Sigmoid colon (tissue), 7 donors: ENCODE data around the gene SMAD3. TPM values are rescaled to one million over a fixed set of nuclear protein-coding genes. Genes with fewer than 3 reads are reported as not detected.

Source experiments
- DNase-seq: peaks from one replicate; pipeline ENCODE4 v3.0.0-alpha.2; 2019
- H3K27ac ChIP-seq, 4 donors: fragments of 200-600 bp; sonication (generic); one replicate each; pipeline ENCODE4 v1.5.1; 2016 to 2019; ENCODE audit warnings: mild to moderate bottlenecking in 1 of 4
- H3K27me3 ChIP-seq, 3 donors: fragments of 200-600 bp; sonication (generic); one replicate each; pipeline ENCODE4 v1.5.1; 2019; ENCODE audit warnings: mild to moderate bottlenecking in 1 of 3
- H3K36me3 ChIP-seq, 4 donors: fragments of 200-600 bp; sonication (generic); one replicate each; pipeline ENCODE4 v1.5.1; 2016 to 2019
- H3K4me1 ChIP-seq, 4 donors: fragments of 200-600 bp; sonication (generic); one replicate each; pipeline ENCODE4 v1.5.1; 2017 to 2019
- H3K4me3 ChIP-seq, 4 donors: fragments of 200-600 bp; sonication (generic); one replicate each; pipeline ENCODE4 v1.5.1; 2017 to 2019; ENCODE audit warnings: mild to moderate bottlenecking in 2 of 4, moderate library complexity in 1 of 4
- H3K9me3 ChIP-seq, 4 donors: fragments of 200-600 bp in 3 of 4; sonication (generic) in 3 of 4; one replicate each; pipeline versions ENCODE4 v1.5.1 to v1.6.1; 2013 to 2019
- EP300 ChIP-seq, 4 donors: sonication (generic); formaldehyde crosslinking; IDR thresholded peaks; one replicate each; pipeline ENCODE4 v1.6.1; 2017; ENCODE audit warnings: antibody characterized with exemption in 4 of 4
- POLR2A ChIP-seq, 2 donors: fragments of 450-650 bp; IDR thresholded peaks; one replicate each; pipeline ENCODE4 v1.6.1; 2016; ENCODE audit warnings: antibody characterized with exemption in 2 of 2, mild to moderate bottlenecking in 2 of 2, moderate library complexity in 2 of 2
- POLR2AphosphoS5 ChIP-seq, 4 donors: sonication (generic); formaldehyde crosslinking; IDR thresholded peaks; one replicate each; pipeline ENCODE4 v1.6.1; 2017; ENCODE audit warnings: antibody characterized with exemption in 4 of 4
- WGBS, 2 donors: extraction: QIAGEN DNeasy Blood & Tissue Kit; methylation state at CpG; one replicate each; pipeline ENCODE4 v1.1.7; 2013; 5-methylcytosine and 5-hydroxymethylcytosine counted together
- intact Hi-C: fragments of 100-400 bp; cut with DNase I; formaldehyde crosslinking; loops from one replicate; pipeline ENCODE4 v1.15.1; 2023
- polyA plus RNA-seq, 3 donors: library from polyadenylated mRNA; stranded (reverse); fragments of 200-250 nt; gene quantifications; one replicate each; pipeline ENCODE4 v1.2.3, GENCODE V29; 2013
- total RNA-seq, 4 donors: library from RNA; depleted of rRNA; stranded (reverse); fragments of >200 nt; gene quantifications; one replicate each; pipeline ENCODE4 v1.1.0, GENCODE V29; 2016
- TF ChIP-seq, protein P1 (sequence below), 4 experiments: fragments of 450-650 bp in 3 of 4; fragments of 200-600 bp in 1 of 4; IDR thresholded peaks; one replicate each; pipeline ENCODE4 v1.5.1; 2016 to 2019; ENCODE audit warnings: antibody characterized with exemption in 4 of 4, mild to moderate bottlenecking in 3 of 4, moderate library complexity in 2 of 4
- donor health status: healthy with polysubstance abuse.
- donor health status: Bipolar disorder and iron deficiency.
- donor health status: healthy.

SMAD3 gene
- total and polyA plus RNA-seq, 7 donors, result 12.5 to 28.2 (median 18.4) TPM

DNA sequence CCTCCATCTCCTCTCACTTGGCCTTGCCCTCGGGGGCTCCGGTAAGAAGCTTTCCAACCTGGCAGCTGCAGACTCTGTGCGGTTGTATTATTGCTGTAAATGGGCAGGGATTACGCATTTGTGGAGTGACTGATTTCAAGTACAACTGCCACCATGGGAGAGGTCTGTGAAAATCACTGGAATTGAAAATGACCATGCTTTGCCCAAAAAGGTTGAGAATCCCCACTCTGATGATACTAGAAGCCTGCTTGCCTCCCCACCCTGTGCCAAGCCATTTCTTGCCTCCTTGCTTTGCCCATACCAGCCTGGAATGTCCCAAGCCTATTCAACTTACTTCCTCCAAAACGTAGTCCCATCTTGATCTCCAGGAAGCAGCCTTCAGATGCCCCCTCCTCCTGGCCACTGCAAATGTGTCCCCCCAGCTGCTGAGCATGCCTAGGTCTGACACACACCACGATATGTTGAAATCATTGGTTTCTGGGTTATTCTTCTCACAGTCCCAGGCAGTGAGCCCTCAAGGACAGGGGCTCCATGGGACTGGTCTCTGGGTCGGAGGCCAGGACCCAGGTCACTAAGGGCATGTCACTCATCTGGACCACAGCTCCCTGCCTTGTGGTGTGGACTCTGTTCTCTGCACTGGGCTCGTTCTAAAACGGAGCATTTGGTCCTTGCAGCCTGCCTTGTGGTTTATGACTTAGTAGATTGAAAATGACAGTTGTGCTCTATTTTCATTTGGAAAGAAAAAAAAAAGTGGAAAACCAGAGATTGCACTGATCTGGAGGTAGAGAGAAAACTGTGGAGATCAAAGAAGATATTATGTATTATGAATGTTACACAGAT lies 42.9 kb downstream of the SMAD3 start:
- Histone ChIP-seq H3K36me3 (no peaks in the 10 kb centered on the region), H3K9me3 (no peaks in the 10 kb centered on the region), H3K27me3 (no peaks in the 10 kb centered on the region), H3K4me1 (peaks cover 0 to 75% (median 71%) of the 10 kb centered on the region in 4 donors), H3K4me3 (no peak overlapping the region), H3K27ac (peak overlapping the region in 3 of 4 donors; percentile 72 to 88 (median 84))
- WGBS, 2 donors, result 65 to 66% methylated on average over 9 of the region's 9 CpGs
- intact Hi-C loops, result loop anchor here (5.0 kb wide), 1 partner anchor 39 kb away; no protein-coding TSS in a partner anchor
- TF ChIP-seq EP300 (IDR thresholded peaks at IDR 0.05), result no peak
- peak in 2 of 4 donors; percentile 15 to 16 for TF ChIP-seq POLR2AphosphoS5 (IDR thresholded peaks at IDR 0.05)
- DNase-seq, result no peak

DNA sequence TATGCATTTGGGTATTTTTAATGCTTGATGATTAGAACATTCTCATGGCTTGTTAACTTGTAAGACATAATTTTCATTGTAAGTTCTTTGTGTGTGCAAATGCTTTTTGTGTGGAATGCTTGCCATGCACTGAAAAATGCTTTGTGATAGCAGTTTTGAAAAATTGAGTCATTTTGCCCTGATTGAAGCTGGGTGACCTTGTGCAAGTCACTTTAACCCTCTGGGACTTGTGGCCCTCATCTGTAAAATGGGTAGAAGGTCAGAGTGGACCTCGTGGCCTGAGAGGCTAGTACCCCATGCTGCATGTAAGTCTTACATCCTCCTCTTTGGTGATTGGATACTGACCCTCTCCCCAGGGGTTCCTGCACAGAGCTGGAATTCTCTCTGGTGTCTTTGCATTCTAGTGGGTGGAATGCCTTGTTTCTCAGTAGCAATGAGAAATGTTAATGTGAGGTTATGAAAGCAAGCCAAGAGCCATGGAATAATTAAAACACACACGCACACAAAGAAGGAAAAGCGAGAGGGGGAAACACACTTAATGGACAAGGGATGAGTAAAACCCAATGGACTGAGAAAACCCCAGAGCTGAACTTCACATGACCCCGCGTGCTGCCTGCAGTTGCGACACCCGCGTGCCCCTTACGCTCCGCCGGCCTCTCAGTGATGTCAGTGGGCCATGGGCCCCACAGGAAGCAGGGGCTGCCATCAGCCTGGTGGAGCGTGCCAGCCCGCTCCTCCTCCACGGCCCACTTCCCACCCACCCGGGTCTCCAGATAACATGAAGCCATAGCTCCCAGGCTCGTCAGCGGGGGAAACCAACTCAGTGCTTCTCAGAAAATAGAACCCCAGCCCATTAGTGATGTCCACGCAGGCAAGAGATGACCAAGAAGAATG lies 44.0 kb downstream of the SMAD3 start:
- DNase-seq, result peak; percentile 86
- Histone ChIP-seq H3K36me3 (no peaks in the 10 kb centered on the region), H3K27ac (peak overlapping the region; percentile 32 to 88 (median 64)), H3K27me3 (no peaks in the 10 kb centered on the region), H3K4me3 (no peak overlapping the region), H3K9me3 (no peaks in the 10 kb centered on the region), H3K4me1 (peaks cover 0 to 64% (median 62%) of the 10 kb centered on the region in 4 donors)
- 57 to 80% methylated on average over 18 of the region's 18 CpGs for WGBS, 2 donors
- no peak for TF ChIP-seq POLR2A (IDR thresholded peaks at IDR 0.05)
- peak in 3 of 4 donors; percentile 41 to 77 (median 72) for TF ChIP-seq POLR2AphosphoS5 (IDR thresholded peaks at IDR 0.05)
- peak in 2 of 4 donors; percentile 38 to 71 for TF ChIP-seq EP300 (IDR thresholded peaks at IDR 0.05)
- TF ChIP-seq, protein P1, sequence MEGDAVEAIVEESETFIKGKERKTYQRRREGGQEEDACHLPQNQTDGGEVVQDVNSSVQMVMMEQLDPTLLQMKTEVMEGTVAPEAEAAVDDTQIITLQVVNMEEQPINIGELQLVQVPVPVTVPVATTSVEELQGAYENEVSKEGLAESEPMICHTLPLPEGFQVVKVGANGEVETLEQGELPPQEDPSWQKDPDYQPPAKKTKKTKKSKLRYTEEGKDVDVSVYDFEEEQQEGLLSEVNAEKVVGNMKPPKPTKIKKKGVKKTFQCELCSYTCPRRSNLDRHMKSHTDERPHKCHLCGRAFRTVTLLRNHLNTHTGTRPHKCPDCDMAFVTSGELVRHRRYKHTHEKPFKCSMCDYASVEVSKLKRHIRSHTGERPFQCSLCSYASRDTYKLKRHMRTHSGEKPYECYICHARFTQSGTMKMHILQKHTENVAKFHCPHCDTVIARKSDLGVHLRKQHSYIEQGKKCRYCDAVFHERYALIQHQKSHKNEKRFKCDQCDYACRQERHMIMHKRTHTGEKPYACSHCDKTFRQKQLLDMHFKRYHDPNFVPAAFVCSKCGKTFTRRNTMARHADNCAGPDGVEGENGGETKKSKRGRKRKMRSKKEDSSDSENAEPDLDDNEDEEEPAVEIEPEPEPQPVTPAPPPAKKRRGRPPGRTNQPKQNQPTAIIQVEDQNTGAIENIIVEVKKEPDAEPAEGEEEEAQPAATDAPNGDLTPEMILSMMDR (IDR thresholded peaks at IDR 0.05), result no peak
- intact Hi-C loops, result loop anchor here (5.0 kb wide), 1 partner anchor 38 kb away; no protein-coding TSS in a partner anchor

DNA sequence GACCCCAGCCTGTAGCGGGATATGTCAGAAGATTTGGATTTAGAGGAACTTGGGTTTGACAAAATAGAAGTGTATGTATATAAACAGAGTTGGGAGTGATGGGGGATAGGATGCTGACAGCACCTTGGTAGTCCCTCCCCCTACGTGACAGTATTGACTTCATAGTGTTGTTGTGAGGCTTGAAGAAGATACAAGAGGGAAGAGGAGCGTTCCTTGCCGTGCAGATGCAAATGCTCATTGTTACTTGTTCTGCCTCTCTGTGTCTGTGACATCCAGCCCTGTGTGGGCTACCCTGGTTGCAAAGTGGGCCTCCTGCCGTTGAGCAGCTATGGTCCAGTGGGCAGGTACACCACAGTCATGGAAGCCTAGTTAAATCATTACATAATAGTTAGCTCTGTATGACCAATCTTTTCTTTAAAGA lies 45.0 kb downstream of the SMAD3 start:
- TF ChIP-seq POLR2AphosphoS5 (IDR thresholded peaks at IDR 0.05), result no peak
- TF ChIP-seq, protein P1 (IDR thresholded peaks at IDR 0.05), result no peak
- TF ChIP-seq EP300 (IDR thresholded peaks at IDR 0.05), result no peak
- no peak for TF ChIP-seq POLR2A (IDR thresholded peaks at IDR 0.05)
- H3K27me3 ChIP-seq, result no peaks in the 10 kb centered on the region
- peaks cover 0 to 63% (median 62%) of the 10 kb centered on the region in 4 donors for H3K4me1 ChIP-seq
- no peak for DNase-seq
- intact Hi-C loops, result no loop called here
- no peaks in the 10 kb centered on the region for H3K36me3 ChIP-seq
- H3K4me3 ChIP-seq, result no peak overlapping the region
- H3K27ac ChIP-seq, result peak overlapping the region in 3 of 4 donors; percentile 32 to 88 (median 84)
- no peaks in the 10 kb centered on the region for H3K9me3 ChIP-seq
- WGBS, 2 donors, result 78 to 96% methylated on average over 5 of the region's 5 CpGs

DNA sequence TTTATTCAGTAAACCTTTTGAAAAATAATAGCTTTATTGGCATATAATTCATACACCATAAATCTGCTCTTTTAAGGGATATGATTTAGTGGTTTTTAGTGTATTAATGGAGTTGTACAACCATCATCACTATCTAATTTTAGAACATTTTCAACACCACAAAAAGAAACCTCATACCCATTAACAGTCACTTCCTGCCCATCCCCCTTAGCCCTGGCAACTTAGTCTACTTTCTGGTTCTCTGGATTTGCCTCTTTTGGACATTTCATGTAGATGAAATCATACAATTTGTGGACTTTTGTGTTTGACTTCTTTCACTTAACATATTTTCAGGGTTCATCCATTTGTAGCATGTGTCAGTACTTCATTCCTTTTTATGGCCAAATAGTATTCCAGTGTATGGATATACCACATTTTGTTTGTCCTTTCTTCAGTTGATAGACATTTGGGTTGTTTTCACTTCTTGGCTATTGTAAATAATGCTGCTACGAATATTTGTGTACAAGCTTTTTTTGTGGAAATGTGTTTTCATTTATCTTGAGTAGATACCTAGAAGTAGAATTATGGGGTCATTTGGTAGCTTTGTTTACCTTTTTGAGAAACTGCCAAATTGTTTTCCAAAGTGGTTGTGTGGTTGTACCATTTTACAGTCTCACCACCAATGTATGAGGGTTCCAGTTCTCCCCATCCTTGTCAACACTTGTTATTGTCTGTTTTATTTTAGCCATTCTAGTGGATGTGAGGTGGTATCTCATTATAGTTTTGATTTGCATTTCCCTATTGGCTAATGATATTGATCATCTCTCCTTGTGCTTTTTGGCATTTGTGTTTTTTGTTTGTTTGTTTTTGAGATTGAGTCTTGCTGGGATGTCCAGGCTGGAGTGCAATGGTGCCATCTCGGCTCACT lies 45.8 kb downstream of the SMAD3 start:
- intact Hi-C loops, result no loop called here

More for the DNA sequence above, 45.8 kb downstream of the SMAD3 start:
- no peak overlapping the region for H3K4me3 ChIP-seq
- H3K9me3 ChIP-seq, result no peaks in the 10 kb centered on the region
- no peaks in the 10 kb centered on the region for H3K27me3 ChIP-seq
- TF ChIP-seq POLR2A (IDR thresholded peaks at IDR 0.05) (no peak), POLR2AphosphoS5 (IDR thresholded peaks at IDR 0.05) (no peak), EP300 (IDR thresholded peaks at IDR 0.05) (no peak)
- TF ChIP-seq, protein P1 (IDR thresholded peaks at IDR 0.05), result no peak
- WGBS, 2 donors, result 96 to 97% methylated on average over 2 of the region's 2 CpGs
- H3K4me1 ChIP-seq, result peaks cover 0 to 63% (median 59%) of the 10 kb centered on the region in 4 donors
- H3K36me3 ChIP-seq, result no peaks in the 10 kb centered on the region
- no peak for DNase-seq
- H3K27ac ChIP-seq, result peak overlapping the region in 1 of 4 donors; percentile 84
